GM23338 (cell line): ENCODE results near the gene OR9A2. TPM values are rescaled to one million over a fixed set of nuclear protein-coding genes. Genes with fewer than 3 reads are reported as not detected.

Experiments
- ATAC-seq: fragments of 200-7000 bp; cut with Tn5 transposase; 3 replicates; pipeline ENCODE4 v1.9.1; 2020
- DNase-seq: peaks from one replicate; pipeline ENCODE4 v3.0.0-alpha.2; 2015; ENCODE audit warnings: low spot score
- H2AFZ ChIP-seq: fragments of 200-600 bp; sonication (generic); 2 replicates; pipeline ENCODE4 v1.8.0; 2016; ENCODE audit warnings: antibody characterized with exemption, mild to moderate bottlenecking, moderate library complexity
- H3F3A ChIP-seq: fragments of 200-600 bp; sonication (generic); replicated peaks from 2 replicates; pipeline ENCODE4 v1.8.0; 2017; ENCODE audit warnings: antibody characterized with exemption, mixed run types, low read depth
- H3K27ac ChIP-seq: fragments of 200-600 bp; sonication (generic); 2 replicates; pipeline ENCODE4 v1.6.1; 2016; ENCODE audit warnings: low read depth
- H3K27me3 ChIP-seq: fragments of 200-600 bp; sonication (generic); 2 replicates; pipeline ENCODE4 v1.8.0; 2016; ENCODE audit warnings: mild to moderate bottlenecking, mixed run types, moderate library complexity; ENCODE audit not compliant: insufficient read depth
- H3K36me3 ChIP-seq: fragments of 200-600 bp; sonication (generic); 2 replicates; pipeline ENCODE4 v1.8.0; 2016; ENCODE audit warnings: mild to moderate bottlenecking; ENCODE audit not compliant: insufficient read depth
- H3K4me1 ChIP-seq: fragments of 200-600 bp; sonication (generic); 2 replicates; pipeline ENCODE4 v1.8.0; 2016; ENCODE audit warnings: mild to moderate bottlenecking, moderate library complexity; ENCODE audit not compliant: insufficient read depth
- H3K4me2 ChIP-seq: fragments of 200-600 bp; sonication (generic); 2 replicates; pipeline ENCODE4 v1.7.1; 2017; ENCODE audit warnings: mixed run types
- H3K4me3 ChIP-seq: fragments of 200-600 bp; sonication (generic); 2 replicates; pipeline ENCODE4 v1.6.1; 2016; ENCODE audit warnings: mixed run types
- H3K79me2 ChIP-seq: fragments of 200-600 bp; sonication (generic); replicated peaks from 2 replicates; pipeline ENCODE4 v1.8.0; 2017; ENCODE audit warnings: mild to moderate bottlenecking; ENCODE audit not compliant: insufficient read depth
- H3K9me2 ChIP-seq: fragments of 200-600 bp; sonication (generic); 2 replicates; pipeline ENCODE4 v1.8.0; 2017; ENCODE audit not compliant: insufficient read depth
- H4K20me1 ChIP-seq: fragments of 200-600 bp; sonication (generic); replicated peaks from 2 replicates; pipeline ENCODE4 v1.8.0; 2017; ENCODE audit warnings: mild to moderate bottlenecking; ENCODE audit not compliant: insufficient read depth
- H3K27ac Mint-ChIP-seq: 2 replicates; pipeline ENCODE4 v1.8.0; 2020; ENCODE audit warnings: inconsistent platforms, mild to moderate bottlenecking, moderate library complexity, mixed read lengths
- H3K27me3 Mint-ChIP-seq: 3 replicates; pipeline ENCODE4 v1.8.0; 2022; ENCODE audit warnings: low read depth, mild to moderate bottlenecking, moderate library complexity, mixed read lengths, inconsistent platforms; ENCODE audit not compliant: insufficient read depth, poor library complexity
- H3K36me3 Mint-ChIP-seq: 3 replicates; pipeline ENCODE4 v1.8.0; 2021; ENCODE audit warnings: low read depth, mild to moderate bottlenecking, inconsistent platforms, moderate library complexity, mixed read lengths
- H3K4me1 Mint-ChIP-seq: 3 replicates; pipeline ENCODE4 v1.8.0; 2020; ENCODE audit warnings: mild to moderate bottlenecking, inconsistent platforms, mixed read lengths
- H3K4me3 Mint-ChIP-seq: 3 replicates; pipeline ENCODE4 v1.8.0; 2021; ENCODE audit warnings: moderate library complexity, mild to moderate bottlenecking, inconsistent platforms, mixed read lengths
- H3K9me3 Mint-ChIP-seq: 3 replicates; pipeline ENCODE4 v1.8.0; 2020; ENCODE audit warnings: moderate library complexity, mild to moderate bottlenecking, inconsistent platforms, mixed read lengths
- CREB1 ChIP-seq: fragments of 250-450 bp; sonication (Bioruptor Pico); IDR thresholded peaks from 2 replicates; pipeline ENCODE4 v1.5.0; 2020; ENCODE audit warnings: low read depth, mild to moderate bottlenecking, moderate library complexity
- NANOG ChIP-seq: IDR thresholded peaks from 2 replicates; pipeline ENCODE4 v1.6.1; 2016; ENCODE audit warnings: antibody characterized with exemption, borderline replicate concordance
- ZNF114 ChIP-seq: fragments of 250-450 bp; sonication (Bioruptor Pico); IDR thresholded peaks from 2 replicates; pipeline ENCODE4 v1.5.0; 2020; ENCODE audit warnings: mild to moderate bottlenecking, moderate library complexity
- ZNF331 ChIP-seq: fragments of 250-450 bp; sonication (Bioruptor Pico); IDR thresholded peaks from 2 replicates; pipeline ENCODE4 v1.5.0; 2020; ENCODE audit warnings: low read depth, mild to moderate bottlenecking, moderate library complexity
- polyA plus RNA-seq: library from polyadenylated mRNA; unstranded; fragments of >200 nt; fragmentation: Nextera tagmentation; extraction: Ambion mirVana; gene quantifications from 2 replicates; pipeline ENCODE4 v1.2.1, GENCODE V29; 2016
- total RNA-seq: library from RNA; depleted of rRNA; stranded (reverse); fragments of >200 nt; shearing (Covaris generic); gene quantifications from 2 replicates; pipeline ENCODE4 v1.2.3, GENCODE V29; 2014
- TF ChIP-seq, protein P1 (sequence below): IDR thresholded peaks from one replicate; pipeline ENCODE4 v1.6.1; 2018; ENCODE audit warnings: antibody characterized with exemption; ENCODE audit not compliant: unreplicated experiment
- TF ChIP-seq, protein P2 (sequence below): fragments of 250-450 bp; sonication (Bioruptor Pico); IDR thresholded peaks from 2 replicates; pipeline ENCODE4 v1.5.0; 2020; ENCODE audit warnings: mild to moderate bottlenecking, moderate library complexity
- TF ChIP-seq, protein P3 (sequence below): IDR thresholded peaks from 2 replicates; pipeline ENCODE4 v1.6.1; 2016; ENCODE audit warnings: antibody characterized with exemption

OR9A2 gene
- total and polyA plus RNA-seq, 2 experiments from 2014 or later = not detected

DNA sequence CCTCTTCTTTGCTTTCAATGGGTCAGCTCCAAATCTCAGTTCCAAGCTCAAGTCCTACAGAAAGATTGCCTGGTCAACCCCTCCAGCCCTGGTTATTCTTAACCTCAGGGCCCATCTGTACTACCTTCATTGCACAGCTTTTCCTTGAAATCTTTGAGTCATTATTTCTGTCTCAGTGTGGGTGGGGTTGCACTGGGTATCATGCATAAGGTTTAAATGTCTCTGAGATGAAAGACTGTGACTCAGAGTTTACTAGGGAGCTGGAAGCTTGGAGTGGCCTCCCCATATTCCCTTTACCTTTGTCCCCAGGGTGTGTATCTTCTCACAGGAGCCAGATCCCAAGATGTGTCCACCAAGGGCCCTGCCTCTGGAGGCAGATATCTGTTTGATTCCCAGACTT lies 21.9 kb upstream of the OR9A2 start:
- Histone ChIP-seq H3K4me1 (no peaks in the 10 kb centered on the region), H3F3A (no peaks in the 10 kb centered on the region), H4K20me1 (no peaks in the 10 kb centered on the region), H3K36me3 (no peaks in the 10 kb centered on the region), H3K9me2 (no peaks in the 10 kb centered on the region), H3K4me3 (no peak overlapping the region), H3K4me2 (no peak overlapping the region), H3K79me2 (no peaks in the 10 kb centered on the region), H3K27me3 (no peaks in the 10 kb centered on the region), H3K27ac (no peak overlapping the region), H2AFZ (no peak overlapping the region)
- no peak overlapping the region for H3K4me3 Mint-ChIP-seq
- no peaks in the 10 kb centered on the region for H3K36me3 Mint-ChIP-seq
- no peaks in the 10 kb centered on the region for H3K4me1 Mint-ChIP-seq
- H3K27me3 Mint-ChIP-seq = peaks cover 4% of the 10 kb centered on the region
- DNase-seq (no peak), ATAC-seq (no peak)
- H3K9me3 Mint-ChIP-seq = no peaks in the 10 kb centered on the region
- TF ChIP-seq ZNF331 (CRISPR knock-in tag) (no peak), CREB1 (CRISPR knock-in tag) (no peak), ZNF114 (CRISPR knock-in tag) (no peak), NANOG (no peak)
- TF ChIP-seq, protein P1, sequence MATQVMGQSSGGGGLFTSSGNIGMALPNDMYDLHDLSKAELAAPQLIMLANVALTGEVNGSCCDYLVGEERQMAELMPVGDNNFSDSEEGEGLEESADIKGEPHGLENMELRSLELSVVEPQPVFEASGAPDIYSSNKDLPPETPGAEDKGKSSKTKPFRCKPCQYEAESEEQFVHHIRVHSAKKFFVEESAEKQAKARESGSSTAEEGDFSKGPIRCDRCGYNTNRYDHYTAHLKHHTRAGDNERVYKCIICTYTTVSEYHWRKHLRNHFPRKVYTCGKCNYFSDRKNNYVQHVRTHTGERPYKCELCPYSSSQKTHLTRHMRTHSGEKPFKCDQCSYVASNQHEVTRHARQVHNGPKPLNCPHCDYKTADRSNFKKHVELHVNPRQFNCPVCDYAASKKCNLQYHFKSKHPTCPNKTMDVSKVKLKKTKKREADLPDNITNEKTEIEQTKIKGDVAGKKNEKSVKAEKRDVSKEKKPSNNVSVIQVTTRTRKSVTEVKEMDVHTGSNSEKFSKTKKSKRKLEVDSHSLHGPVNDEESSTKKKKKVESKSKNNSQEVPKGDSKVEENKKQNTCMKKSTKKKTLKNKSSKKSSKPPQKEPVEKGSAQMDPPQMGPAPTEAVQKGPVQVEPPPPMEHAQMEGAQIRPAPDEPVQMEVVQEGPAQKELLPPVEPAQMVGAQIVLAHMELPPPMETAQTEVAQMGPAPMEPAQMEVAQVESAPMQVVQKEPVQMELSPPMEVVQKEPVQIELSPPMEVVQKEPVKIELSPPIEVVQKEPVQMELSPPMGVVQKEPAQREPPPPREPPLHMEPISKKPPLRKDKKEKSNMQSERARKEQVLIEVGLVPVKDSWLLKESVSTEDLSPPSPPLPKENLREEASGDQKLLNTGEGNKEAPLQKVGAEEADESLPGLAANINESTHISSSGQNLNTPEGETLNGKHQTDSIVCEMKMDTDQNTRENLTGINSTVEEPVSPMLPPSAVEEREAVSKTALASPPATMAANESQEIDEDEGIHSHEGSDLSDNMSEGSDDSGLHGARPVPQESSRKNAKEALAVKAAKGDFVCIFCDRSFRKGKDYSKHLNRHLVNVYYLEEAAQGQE = no peak
- TF ChIP-seq, protein P2, sequence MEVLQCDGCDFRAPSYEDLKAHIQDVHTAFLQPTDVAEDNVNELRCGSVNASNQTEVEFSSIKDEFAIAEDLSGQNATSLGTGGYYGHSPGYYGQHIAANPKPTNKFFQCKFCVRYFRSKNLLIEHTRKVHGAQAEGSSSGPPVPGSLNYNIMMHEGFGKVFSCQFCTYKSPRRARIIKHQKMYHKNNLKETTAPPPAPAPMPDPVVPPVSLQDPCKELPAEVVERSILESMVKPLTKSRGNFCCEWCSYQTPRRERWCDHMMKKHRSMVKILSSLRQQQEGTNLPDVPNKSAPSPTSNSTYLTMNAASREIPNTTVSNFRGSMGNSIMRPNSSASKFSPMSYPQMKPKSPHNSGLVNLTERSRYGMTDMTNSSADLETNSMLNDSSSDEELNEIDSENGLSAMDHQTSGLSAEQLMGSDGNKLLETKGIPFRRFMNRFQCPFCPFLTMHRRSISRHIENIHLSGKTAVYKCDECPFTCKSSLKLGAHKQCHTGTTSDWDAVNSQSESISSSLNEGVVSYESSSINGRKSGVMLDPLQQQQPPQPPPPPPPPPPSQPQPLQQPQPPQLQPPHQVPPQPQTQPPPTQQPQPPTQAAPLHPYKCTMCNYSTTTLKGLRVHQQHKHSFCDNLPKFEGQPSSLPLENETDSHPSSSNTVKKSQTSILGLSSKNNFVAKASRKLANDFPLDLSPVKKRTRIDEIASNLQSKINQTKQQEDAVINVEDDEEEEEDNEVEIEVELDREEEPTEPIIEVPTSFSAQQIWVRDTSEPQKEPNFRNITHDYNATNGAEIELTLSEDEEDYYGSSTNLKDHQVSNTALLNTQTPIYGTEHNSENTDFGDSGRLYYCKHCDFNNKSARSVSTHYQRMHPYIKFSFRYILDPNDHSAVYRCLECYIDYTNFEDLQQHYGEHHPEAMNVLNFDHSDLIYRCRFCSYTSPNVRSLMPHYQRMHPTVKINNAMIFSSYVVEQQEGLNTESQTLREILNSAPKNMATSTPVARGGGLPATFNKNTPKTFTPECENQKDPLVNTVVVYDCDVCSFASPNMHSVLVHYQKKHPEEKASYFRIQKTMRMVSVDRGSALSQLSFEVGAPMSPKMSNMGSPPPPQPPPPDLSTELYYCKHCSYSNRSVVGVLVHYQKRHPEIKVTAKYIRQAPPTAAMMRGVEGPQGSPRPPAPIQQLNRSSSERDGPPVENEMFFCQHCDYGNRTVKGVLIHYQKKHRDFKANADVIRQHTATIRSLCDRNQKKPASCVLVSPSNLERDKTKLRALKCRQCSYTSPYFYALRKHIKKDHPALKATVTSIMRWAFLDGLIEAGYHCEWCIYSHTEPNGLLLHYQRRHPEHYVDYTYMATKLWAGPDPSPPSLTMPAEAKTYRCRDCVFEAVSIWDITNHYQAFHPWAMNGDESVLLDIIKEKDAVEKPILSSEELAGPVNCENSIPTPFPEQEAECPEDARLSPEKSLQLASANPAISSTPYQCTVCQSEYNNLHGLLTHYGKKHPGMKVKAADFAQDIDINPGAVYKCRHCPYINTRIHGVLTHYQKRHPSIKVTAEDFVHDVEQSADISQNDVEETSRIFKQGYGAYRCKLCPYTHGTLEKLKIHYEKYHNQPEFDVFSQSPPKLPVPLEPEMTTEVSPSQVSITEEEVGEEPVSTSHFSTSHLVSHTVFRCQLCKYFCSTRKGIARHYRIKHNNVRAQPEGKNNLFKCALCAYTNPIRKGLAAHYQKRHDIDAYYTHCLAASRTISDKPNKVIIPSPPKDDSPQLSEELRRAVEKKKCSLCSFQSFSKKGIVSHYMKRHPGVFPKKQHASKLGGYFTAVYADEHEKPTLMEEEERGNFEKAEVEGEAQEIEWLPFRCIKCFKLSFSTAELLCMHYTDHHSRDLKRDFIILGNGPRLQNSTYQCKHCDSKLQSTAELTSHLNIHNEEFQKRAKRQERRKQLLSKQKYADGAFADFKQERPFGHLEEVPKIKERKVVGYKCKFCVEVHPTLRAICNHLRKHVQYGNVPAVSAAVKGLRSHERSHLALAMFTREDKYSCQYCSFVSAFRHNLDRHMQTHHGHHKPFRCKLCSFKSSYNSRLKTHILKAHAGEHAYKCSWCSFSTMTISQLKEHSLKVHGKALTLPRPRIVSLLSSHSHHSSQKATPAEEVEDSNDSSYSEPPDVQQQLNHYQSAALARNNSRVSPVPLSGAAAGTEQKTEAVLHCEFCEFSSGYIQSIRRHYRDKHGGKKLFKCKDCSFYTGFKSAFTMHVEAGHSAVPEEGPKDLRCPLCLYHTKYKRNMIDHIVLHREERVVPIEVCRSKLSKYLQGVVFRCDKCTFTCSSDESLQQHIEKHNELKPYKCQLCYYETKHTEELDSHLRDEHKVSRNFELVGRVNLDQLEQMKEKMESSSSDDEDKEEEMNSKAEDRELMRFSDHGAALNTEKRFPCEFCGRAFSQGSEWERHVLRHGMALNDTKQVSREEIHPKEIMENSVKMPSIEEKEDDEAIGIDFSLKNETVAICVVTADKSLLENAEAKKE = no peak
- TF ChIP-seq, protein P3, sequence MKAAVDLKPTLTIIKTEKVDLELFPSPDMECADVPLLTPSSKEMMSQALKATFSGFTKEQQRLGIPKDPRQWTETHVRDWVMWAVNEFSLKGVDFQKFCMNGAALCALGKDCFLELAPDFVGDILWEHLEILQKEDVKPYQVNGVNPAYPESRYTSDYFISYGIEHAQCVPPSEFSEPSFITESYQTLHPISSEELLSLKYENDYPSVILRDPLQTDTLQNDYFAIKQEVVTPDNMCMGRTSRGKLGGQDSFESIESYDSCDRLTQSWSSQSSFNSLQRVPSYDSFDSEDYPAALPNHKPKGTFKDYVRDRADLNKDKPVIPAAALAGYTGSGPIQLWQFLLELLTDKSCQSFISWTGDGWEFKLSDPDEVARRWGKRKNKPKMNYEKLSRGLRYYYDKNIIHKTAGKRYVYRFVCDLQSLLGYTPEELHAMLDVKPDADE = no peak
- no peak overlapping the region for H3K27ac Mint-ChIP-seq
